K562 (cell line): ENCODE measurements around the gene SSTR5. TPM values are rescaled to one million over a fixed set of nuclear protein-coding genes. Genes with fewer than 3 reads are reported as not detected.

ENCODE experiments used
- ATAC-seq: fragments of 200-7000 bp; cut with Tn5 transposase; 3 replicates; pipeline ENCODE4 v1.9.1; 2020; ENCODE audit warnings: moderate library complexity
- BruUV-seq: library from RNA; stranded (reverse); fragments of 400-500 nt; replicated peaks from 2 replicates; lab custom pipeline; 2021; lab: Mats Ljungman, UMichigan
- CTCF ChIA-PET: fragments of 300-600 bp; formaldehyde crosslinking; extraction: SDS; loops from one replicate; lab custom pipeline; 2021; ENCODE audit warnings: low intra/inter-chr PET ratio; lab: Yijun Ruan, JAX
- POLR2A ChIA-PET: fragments of 300-600, 350-650 bp; sonication (Branson Sonifier 250); formaldehyde crosslinking; extraction: SDS; loops from one replicate; lab custom pipeline; 2021; ENCODE audit warnings: antibody characterized with exemption, inconsistent platforms; lab: Yijun Ruan, JAX
- DNase-seq, 4 experiments: peaks; one replicate each; pipeline versions ENCODE4 v3.0.0 to v3.0.0-alpha.2; 2011 to 2018; ENCODE audit warnings: low spot score in 3 of 4, mixed read lengths in 3 of 4; ENCODE audit errors: extremely low read depth in 1 of 4
- FAIRE-seq: peaks from 2 replicates; lab custom pipeline; 2011; peaks lifted over from hg19 to GRCh38; lab: Jason Lieb, UNC
- H2AFZ ChIP-seq: 2 replicates; pipeline ENCODE4 v1.6.0; 2011; ENCODE audit warnings: low read depth, low read length, control low read depth, inconsistent platforms
- H3K27ac ChIP-seq: fragments of 200-600 bp; 3 replicates; pipeline ENCODE4 v1.8.0; 2011; ENCODE audit warnings: low read depth, mild to moderate bottlenecking, control low read depth, inconsistent platforms, low read length, moderate library complexity, mixed read lengths; ENCODE audit errors: extremely low read depth
- H3K27me3 ChIP-seq, 2 experiments: fragments of 300-600 bp in 1 of 2; 2 replicates in 1 of 2; 3 replicates in 1 of 2; pipeline versions ENCODE4 v1.6.0 to v1.8.0; 2011; ENCODE audit warnings: inconsistent platforms in 2 of 2, low read length in 2 of 2, mild to moderate bottlenecking in 1 of 2, mixed read lengths in 1 of 2, moderate library complexity in 1 of 2; ENCODE audit not compliant: control insufficient read depth in 2 of 2, insufficient read depth in 2 of 2
- H3K36me3 ChIP-seq: fragments of 300-600 bp; 3 replicates; pipeline ENCODE4 v1.8.0; 2011; ENCODE audit warnings: mild to moderate bottlenecking, low read length, inconsistent platforms; ENCODE audit not compliant: control insufficient read depth, insufficient read depth
- H3K4me1 ChIP-seq, 2 experiments: fragments of 200-600 bp in 1 of 2; replicated peaks in 1 of 2; 2 replicates in 1 of 2; 3 replicates in 1 of 2; pipeline versions ENCODE4 v1.5.1 to v1.8.0; 2011; ENCODE audit warnings: inconsistent platforms in 2 of 2, low read length in 2 of 2, mild to moderate bottlenecking in 1 of 2, mixed read lengths in 1 of 2, moderate library complexity in 1 of 2; ENCODE audit not compliant: control insufficient read depth in 2 of 2, insufficient read depth in 2 of 2
- H3K4me2 ChIP-seq: 2 replicates; pipeline ENCODE4 v1.6.1; 2011; ENCODE audit warnings: low read length, control low read depth, inconsistent platforms, mixed read lengths; ENCODE audit not compliant: insufficient read depth
- H3K4me3 ChIP-seq: fragments of 200-600 bp; sonication (generic), shearing (Covaris generic); 2 replicates; pipeline ENCODE4 v1.5.1; 2016; ENCODE audit warnings: control low read depth, inconsistent platforms
- H3K79me2 ChIP-seq: fragments of 200-600 bp; 3 replicates; pipeline ENCODE4 v1.8.0; 2011; ENCODE audit warnings: low read length, inconsistent platforms; ENCODE audit not compliant: control insufficient read depth, insufficient read depth
- H3K9ac ChIP-seq, 2 experiments: 2 replicates each; pipeline versions ENCODE4 v1.6.0 to v1.6.1; 2011; ENCODE audit warnings: low read depth in 2 of 2, low read length in 2 of 2, control low read depth in 1 of 2, inconsistent platforms in 1 of 2, mild to moderate bottlenecking in 1 of 2, mixed read lengths in 1 of 2; ENCODE audit not compliant: insufficient read depth in 1 of 2
- H3K9me1 ChIP-seq: one replicate; pipeline ENCODE4 v1.6.0; 2011; ENCODE audit warnings: inconsistent platforms, mild to moderate bottlenecking, low read length, moderate library complexity; ENCODE audit not compliant: control insufficient read depth, insufficient read depth
- H3K9me3 ChIP-seq: replicated peaks from 2 replicates; pipeline ENCODE4 v1.5.1; 2011; ENCODE audit warnings: low read depth, low read length, inconsistent platforms; ENCODE audit not compliant: control insufficient read depth, insufficient read depth
- H4K20me1 ChIP-seq: replicated peaks from 2 replicates; pipeline ENCODE4 v1.6.1; 2011; ENCODE audit warnings: low read length, inconsistent platforms, mixed read lengths; ENCODE audit not compliant: control insufficient read depth, insufficient read depth
- ARNT ChIP-seq, 2 experiments: fragments of 450-650 bp; IDR thresholded peaks; 2 replicates each; pipeline ENCODE4 v1.6.1; 2016; ENCODE audit warnings: mild to moderate bottlenecking in 1 of 2
- DIDO1 ChIP-seq: fragments of 450-650 bp; IDR thresholded peaks from 2 replicates; pipeline ENCODE4 v1.6.1; 2016; ENCODE audit warnings: low read depth, missing biosample characterization, missing genetic modification characterization
- ZNF124 ChIP-seq: sonication (generic); formaldehyde crosslinking; IDR thresholded peaks from 2 replicates; pipeline ENCODE4 v1.8.1; 2022; ENCODE audit warnings: missing genetic modification reagents
- ZNF217 ChIP-seq: sonication (generic); formaldehyde crosslinking; IDR thresholded peaks from 2 replicates; pipeline ENCODE4 v1.8.0; 2022; ENCODE audit warnings: mild to moderate bottlenecking, missing genetic modification reagents
- ZNF717 ChIP-seq: fragments of 250-450 bp; sonication (Bioruptor Pico); IDR thresholded peaks from 2 replicates; pipeline ENCODE4 v1.5.0; 2021
- WGBS: fragments of 100-300 bp; shearing (Covaris generic); methylation state at CpG from one replicate; pipeline ENCODE4 v1.1.6; 2016; ENCODE audit warnings: low coverage, mixed read lengths; ENCODE audit not compliant: insufficient coverage; ENCODE audit errors: missing lambda C conversion rate; 5-methylcytosine and 5-hydroxymethylcytosine counted together
- in situ Hi-C: fragments of 300-500 bp; cut with MboI; formaldehyde crosslinking; loops from 4 replicates; pipeline ENCODE4 v1.15.0; 2018; ENCODE audit warnings: inconsistent platforms, mixed read lengths
- intact Hi-C: fragments of 100-400 bp; cut with micrococcal nuclease; formaldehyde crosslinking; loops from 2 replicates; pipeline ENCODE4 v1.14.2; 2022
- polyA plus RNA-seq, 8 experiments: library from polyadenylated mRNA; depleted of rRNA in 4 of 8; stranded (reverse) in 5 of 8; unstranded in 3 of 8; fragments of >200 nt; fragmentation: Nextera tagmentation in 2 of 8; fragmentation: Illumina TruSeq in 1 of 8; extraction: Ambion mirVana in 2 of 8; extraction: Trizol in 1 of 8; gene quantifications; 2 replicates each; pipeline versions ENCODE4 v1.2.1 to v1.2.3, GENCODE V29; 2011 to 2014; ENCODE audit warnings: inconsistent platforms in 1 of 8, missing spikeins in 1 of 8
- total RNA-seq, 7 experiments: library from RNA; depleted of rRNA in 6 of 7; stranded (reverse); fragments of >200 nt in 6 of 7; fragmentation: Illumina TruSeq in 2 of 7; extraction: Trizol in 2 of 7; gene quantifications; 2 replicates each; pipeline versions ENCODE4 v1.2.1 to v1.2.3, GENCODE V29; 2011 to 2021; ENCODE audit warnings: low replicate concordance in 1 of 7
- TF ChIP-seq, protein P1 (sequence below): sonication (generic); formaldehyde crosslinking; IDR thresholded peaks from 2 replicates; pipeline ENCODE4 v1.8.0; 2023; ENCODE audit warnings: mild to moderate bottlenecking, missing genetic modification reagents

Gene SSTR5
- total and polyA plus RNA-seq, 9 of the 15 experiments (the other 6 are each of a cell fraction or from before 2014, with no cell fraction given): not detected

DNA sequence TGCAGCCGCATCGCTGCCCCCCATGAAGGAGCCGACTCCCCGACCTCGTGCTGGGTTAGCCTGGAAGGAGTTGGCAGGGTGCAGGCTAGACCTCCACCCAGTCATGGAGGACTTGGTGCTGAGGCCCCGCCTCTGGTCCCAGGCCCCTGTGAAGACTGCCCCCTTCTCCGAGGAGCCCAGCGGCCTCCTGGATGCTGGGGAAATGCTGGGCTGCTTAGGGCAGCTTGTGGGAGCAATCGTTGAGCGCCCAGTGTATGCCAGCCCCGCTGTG is 1.8 kb downstream of the SSTR5 start:
- ATAC-seq: no peak
- Histone ChIP-seq H3K9me3 (no peaks in the 10 kb centered on the region), H3K27ac (no peak overlapping the region), H2AFZ (no peak overlapping the region), H3K4me2 (no peak overlapping the region), H3K4me1 (peaks cover 0 to 39% of the 10 kb centered on the region in 2 experiments; a peak in 1 of 5 replicates), H3K9ac (no peak overlapping the region), H3K79me2 (no peaks in the 10 kb centered on the region), H4K20me1 (no peaks in the 10 kb centered on the region; the same call in 1 of the 2 replicates), H3K27me3 (peaks cover 4 to 30% of the 10 kb centered on the region in 2 experiments; a peak in 4 of 5 replicates), H3K9me1 (no peaks in the 10 kb centered on the region), H3K36me3 (no peaks in the 10 kb centered on the region), H3K4me3 (no peak overlapping the region)
- BruUV-seq: no TSS peak
- intact Hi-C loops (no loop called here), in situ Hi-C loops (no loop called here)
- ChIA-PET POLR2A (no interaction called here), CTCF (interaction anchor here (0.6 kb wide), 1 partner anchor 27 kb away, joined by 3 read pairs; no protein-coding TSS in a partner anchor)
- FAIRE-seq: no peak
- DNase-seq: no peak
- TF ChIP-seq, protein P1, sequence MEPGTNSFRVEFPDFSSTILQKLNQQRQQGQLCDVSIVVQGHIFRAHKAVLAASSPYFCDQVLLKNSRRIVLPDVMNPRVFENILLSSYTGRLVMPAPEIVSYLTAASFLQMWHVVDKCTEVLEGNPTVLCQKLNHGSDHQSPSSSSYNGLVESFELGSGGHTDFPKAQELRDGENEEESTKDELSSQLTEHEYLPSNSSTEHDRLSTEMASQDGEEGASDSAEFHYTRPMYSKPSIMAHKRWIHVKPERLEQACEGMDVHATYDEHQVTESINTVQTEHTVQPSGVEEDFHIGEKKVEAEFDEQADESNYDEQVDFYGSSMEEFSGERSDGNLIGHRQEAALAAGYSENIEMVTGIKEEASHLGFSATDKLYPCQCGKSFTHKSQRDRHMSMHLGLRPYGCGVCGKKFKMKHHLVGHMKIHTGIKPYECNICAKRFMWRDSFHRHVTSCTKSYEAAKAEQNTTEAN (CRISPR knock-in tag): no peak
- TF ChIP-seq DIDO1: no peak
- WGBS: 8% methylated on average over 11 of the region's 11 CpGs

DNA sequence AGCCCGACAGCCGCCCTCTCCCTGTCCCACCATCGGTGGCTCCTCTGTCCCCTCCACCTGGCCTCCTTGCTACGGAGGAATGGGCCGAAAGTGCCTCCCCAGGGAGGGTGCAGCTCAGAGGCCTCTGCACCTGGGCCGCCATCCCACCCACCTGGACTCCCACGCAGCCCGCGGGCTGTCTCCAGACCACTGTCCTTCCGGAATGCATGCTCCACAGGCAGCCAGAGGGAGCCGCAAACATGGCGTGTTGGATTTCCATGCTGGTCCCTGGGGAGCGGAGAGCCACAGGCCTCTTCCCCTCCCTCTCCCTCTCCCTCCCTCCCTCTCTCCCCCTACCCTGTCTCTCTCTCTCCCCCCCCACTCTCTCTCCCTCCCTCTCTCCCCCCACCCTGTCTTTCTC is 3.0 kb downstream of the SSTR5 start:
- intact Hi-C loops (no loop called here), in situ Hi-C loops (no loop called here)
- Histone ChIP-seq H3K36me3 (no peaks in the 10 kb centered on the region), H3K9me3 (no peaks in the 10 kb centered on the region), H3K4me3 (no peak overlapping the region), H3K79me2 (no peaks in the 10 kb centered on the region), H3K4me1 (peaks cover 0 to 31% of the 10 kb centered on the region in 2 experiments; a peak in 1 of 5 replicates), H3K27ac (no peak overlapping the region), H3K27me3 (peaks cover 4 to 42% of the 10 kb centered on the region in 2 experiments; a peak in 4 of 5 replicates), H3K9ac (no peak overlapping the region), H2AFZ (no peak overlapping the region), H3K4me2 (no peak overlapping the region), H3K9me1 (no peaks in the 10 kb centered on the region), H4K20me1 (no peaks in the 10 kb centered on the region)
- ATAC-seq (no peak), DNase-seq (no peak), FAIRE-seq (no peak)
- BruUV-seq: no TSS peak
- POLR2A ChIA-PET: no interaction called here
- 5% methylated on average over 10 of the region's 13 CpGs for WGBS
- TF ChIP-seq ARNT (IDR thresholded peaks at IDR 0.05): no peak
- no peak for TF ChIP-seq ZNF217 (CRISPR knock-in tag)
- TF ChIP-seq ZNF124 (CRISPR knock-in tag): no peak
- TF ChIP-seq ZNF717 (CRISPR knock-in tag): no peak
- CTCF ChIA-PET: no interaction called here
